ENCODE measurements around the gene HNF1A. TPM values are rescaled to one million over a fixed set of nuclear protein-coding genes. Genes with fewer than 3 reads are reported as not detected.

The HNF1A gene
- total RNA-seq, 1 experiment from 2014 or later = not detected

DNA sequence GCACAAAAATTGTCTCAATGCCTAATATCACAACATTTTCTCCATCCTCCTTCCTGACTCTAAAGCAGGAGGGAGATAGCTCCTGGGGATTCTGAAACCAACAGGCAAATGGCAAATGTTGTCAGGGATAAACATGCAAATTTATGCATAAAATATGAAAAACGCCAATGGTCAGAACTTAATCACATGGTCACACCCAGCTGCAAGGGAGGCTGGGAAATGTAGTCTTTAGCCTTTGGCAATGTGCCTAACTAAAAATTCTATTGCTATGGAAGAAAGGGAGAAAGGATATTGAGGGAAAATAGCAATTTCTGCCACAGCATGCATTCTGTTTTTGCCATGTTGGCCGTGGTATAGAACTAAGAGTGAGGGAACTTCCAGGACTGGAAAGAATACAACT is 72.4 kb downstream of the HNF1A start:
- Histone ChIP-seq H3K27ac (ENCODE audit: low read depth, low read length) (no peak overlapping the region), H3K79me2 (ENCODE audit: insufficient read depth, low read length) (no peaks in the 10 kb centered on the region), H3K9me2 (ENCODE audit: insufficient read depth) (no peaks in the 10 kb centered on the region), H2AFZ (ENCODE audit: low read depth, low read length, poor library complexity, severe bottlenecking) (no peak overlapping the region), H3K4me1 (ENCODE audit: control insufficient read depth in 1 of 2, insufficient read depth in 2 of 2, low read length in 2 of 2) (no peaks in the 10 kb centered on the region), H3K9ac (ENCODE audit: low read length) (no peak overlapping the region), H4K20me1 (ENCODE audit: insufficient read depth) (no peaks in the 10 kb centered on the region), H3K4me2 (ENCODE audit: low read length) (no peak overlapping the region), H3K36me3 (ENCODE audit: control insufficient read depth in 1 of 2, insufficient read depth in 2 of 2, low read length in 2 of 2) (no peaks in the 10 kb centered on the region), H3K9me3 (ENCODE audit: control insufficient read depth in 1 of 2, insufficient read depth in 1 of 2, low read depth in 1 of 2, low read length in 2 of 2) (no peaks in the 10 kb centered on the region), H3K27me3 (ENCODE audit: insufficient read depth, low read length) (no peaks in the 10 kb centered on the region), H3K4me3 (replicated peaks in 1 of 2; ENCODE audit: low read depth in 1 of 2, low read length in 2 of 2) (no peak overlapping the region)
- intact Hi-C loops (cut with micrococcal nuclease) = no loop called here
- CTCF ChIA-PET = no interaction called here
- RAD21 ChIA-PET (ENCODE audit: low non-redundant PET in 1 of 2, low total read pairs in 2 of 2, uncharacterized antibody in 2 of 2, unreplicated experiment in 2 of 2) = no interaction called here
- no peak for DNase-seq (ENCODE audit: low read depth, low spot score)
- TF ChIP-seq SIN3A (IDR thresholded peaks at IDR 0.05; ENCODE audit: low read depth) (no peak), SP1 (IDR thresholded peaks at IDR 0.05; ENCODE audit: low read depth) (0 out of 2 replicates have a peak, but pooled peaks have one; percentile 8)
- peak; percentile 25; the same call in 1 of the 2 replicates for ATAC-seq
- POLR2A ChIA-PET = interaction anchor here (0.7 kb wide), 1 partner anchor 9 kb away, joined by 3 read pairs; no protein-coding TSS in a partner anchor
- no TSS peak for BruUV-seq (replicated peaks)

Other genes starting within 250 kb of the HNF1A start
- gene SPPL3, start 74.2 kb upstream of the HNF1A start, total RNA-seq (2021; ENCODE audit: unreplicated experiment) = 39.7 TPM
- gene C12orf43, start 37.9 kb downstream of the HNF1A start, total RNA-seq (2021; ENCODE audit: unreplicated experiment) = 16.2 TPM
- 4.1 TPM for gene OASL, start 60.7 kb downstream of the HNF1A start, total RNA-seq (2021; ENCODE audit: unreplicated experiment)
- gene P2RX7, start 154.3 kb downstream of the HNF1A start, total RNA-seq (2021; ENCODE audit: unreplicated experiment) = 1.5 TPM
- gene P2RX4, start 231.6 kb downstream of the HNF1A start, total RNA-seq (2021; ENCODE audit: unreplicated experiment) = 17.1 TPM